Colonic mucosa (tissue), 4 donors: ENCODE data around the gene CARMIL1. TPM values are rescaled to one million over a fixed set of nuclear protein-coding genes. Genes with fewer than 3 reads are reported as not detected.

Experiments
- DNase-seq: peaks from one replicate; pipeline ENCODE4 v3.0.0-alpha.2; 2020
- H3K27ac ChIP-seq: fragments of 200-600 bp; one replicate; pipeline ENCODE4 v1.8.0; 2021
- H3K27me3 ChIP-seq: fragments of 200-600 bp; one replicate; pipeline ENCODE4 v1.8.0; 2021
- H3K36me3 ChIP-seq: fragments of 200-600 bp; one replicate; pipeline ENCODE4 v1.8.0; 2021
- H3K4me1 ChIP-seq: fragments of 200-600 bp; one replicate; pipeline ENCODE4 v1.8.0; 2021; ENCODE audit warnings: mild to moderate bottlenecking
- H3K4me3 ChIP-seq: fragments of 200-600 bp; one replicate; pipeline ENCODE4 v1.8.0; 2021
- H3K9ac ChIP-seq, 2 donors: one replicate each; pipeline ENCODE4 v1.7.0; 2013; ENCODE audit warnings: control low read depth in 2 of 2, low read depth in 2 of 2, low read length in 2 of 2
- H3K9me3 ChIP-seq: fragments of 200-600 bp; one replicate; pipeline ENCODE4 v1.8.0; 2021
- CTCF ChIP-seq: fragments of 200-600 bp; IDR thresholded peaks from one replicate; pipeline ENCODE4 v1.8.0; 2022; ENCODE audit warnings: antibody characterized with exemption, mild to moderate bottlenecking
- intact Hi-C: fragments of 100-400 bp; cut with DNase I; formaldehyde crosslinking; loops from one replicate; pipeline ENCODE4 v1.14.1; 2022
- total RNA-seq, 2 donors: library from RNA; stranded (reverse); fragmentation: NEBNext Ultra II Directional in 1 of 2; extraction: Animal tissue kit (Norgen Biotek cat#: 25700) in 1 of 2; gene quantifications; one replicate each; pipeline ENCODE4 v1.2.1, GENCODE V29; 2021
- donor health status: healthy.
- donor health status: DM: no; HTN: no; CAD: no.
- donor health status: DM: no; HTN: no; CAD: no.

CARMIL1 gene
- total RNA-seq, 2 donors from 2014 or later: 38.6 to 50.2 TPM

GRCh38 chr6:25307805-25308494, 28.8 kb downstream of the CARMIL1 start:
- Histone ChIP-seq H3K9ac (no peak overlapping the region), H3K27me3 (no peaks in the 10 kb centered on the region), H3K9me3 (no peaks in the 10 kb centered on the region), H3K27ac (no peak overlapping the region), H3K4me1 (peaks cover 7% of the 10 kb centered on the region), H3K36me3 (no peaks in the 10 kb centered on the region), H3K4me3 (no peak overlapping the region)
- no peak for DNase-seq
- no peak for TF ChIP-seq CTCF
- intact Hi-C loops: no loop called here

GRCh38 chr6:25309886-25310285, 30.7 kb downstream of the CARMIL1 start:
- intact Hi-C loops: no loop called here
- H3K9me3 ChIP-seq: no peaks in the 10 kb centered on the region
- no peaks in the 10 kb centered on the region for H3K36me3 ChIP-seq
- no peaks in the 10 kb centered on the region for H3K4me1 ChIP-seq
- no peak overlapping the region for H3K9ac ChIP-seq
- no peak overlapping the region for H3K27ac ChIP-seq
- H3K4me3 ChIP-seq: no peak overlapping the region
- no peaks in the 10 kb centered on the region for H3K27me3 ChIP-seq
- DNase-seq: no peak
- TF ChIP-seq CTCF: no peak

- H3K36me3 ChIP-seq: no peaks in the 10 kb centered on the region
- no peaks in the 10 kb centered on the region for H3K27me3 ChIP-seq
- no peaks in the 10 kb centered on the region for H3K9me3 ChIP-seq
- no peak overlapping the region for H3K27ac ChIP-seq
- DNase-seq: peak; percentile 32
- intact Hi-C loops: no loop called here
- no peak overlapping the region for H3K4me3 ChIP-seq
- no peaks in the 10 kb centered on the region for H3K4me1 ChIP-seq
- H3K9ac ChIP-seq: no peak overlapping the region
- TF ChIP-seq CTCF: no peak
These were observed 32.2 kb downstream of the CARMIL1 start for GRCh38 chr6:25311331-25311840.

- H3K4me3 ChIP-seq: no peak overlapping the region
- no peaks in the 10 kb centered on the region for H3K36me3 ChIP-seq
- intact Hi-C loops: no loop called here
- peak overlapping the region; percentile 46 for H3K27ac ChIP-seq
- no peak overlapping the region for H3K9ac ChIP-seq
- no peaks in the 10 kb centered on the region for H3K27me3 ChIP-seq
- TF ChIP-seq CTCF: no peak
- peak; percentile 51 for DNase-seq
- no peaks in the 10 kb centered on the region for H3K9me3 ChIP-seq
- H3K4me1 ChIP-seq: no peaks in the 10 kb centered on the region
These were observed 33.0 kb downstream of the CARMIL1 start for GRCh38 chr6:25312034-25312620.

GRCh38 chr6:25312703-25313102, 33.5 kb downstream of the CARMIL1 start:
- no peak for DNase-seq
- Histone ChIP-seq H3K9me3 (no peaks in the 10 kb centered on the region), H3K4me3 (no peak overlapping the region), H3K27ac (no peak overlapping the region), H3K4me1 (no peaks in the 10 kb centered on the region), H3K27me3 (no peaks in the 10 kb centered on the region), H3K9ac (no peak overlapping the region), H3K36me3 (no peaks in the 10 kb centered on the region)
- intact Hi-C loops: no loop called here
- no peak for TF ChIP-seq CTCF
